ENCODE data around the gene UGT1A6.

The UGT1A6 gene

GRCh38 chr2:233764264-233764663, 71.6 kb downstream of the UGT1A6 start:
- no peak for DNase-seq (ENCODE audit: low read depth in 3 of 3, low spot score in 1 of 3)

GRCh38 chr2:233764761-233765160, 72.1 kb downstream of the UGT1A6 start:
- no peak for DNase-seq (ENCODE audit: low read depth in 3 of 3, low spot score in 1 of 3)

- no peak for DNase-seq (ENCODE audit: low read depth in 3 of 3, low spot score in 1 of 3)
These were observed 73.7 kb downstream of the UGT1A6 start for GRCh38 chr2:233766416-233766815.

- DNase-seq (ENCODE audit: low read depth in 3 of 3, low spot score in 1 of 3): no peak
These were observed 75.4 kb downstream of the UGT1A6 start for GRCh38 chr2:233768076-233768475.

GRCh38 chr2:233769260-233769659, 76.6 kb downstream of the UGT1A6 start:
- no peak for DNase-seq (ENCODE audit: low read depth in 3 of 3, low spot score in 1 of 3)

GRCh38 chr2:233772153-233772552, 79.5 kb downstream of the UGT1A6 start:
- DNase-seq (ENCODE audit: low read depth in 3 of 3, low spot score in 1 of 3): no peak

- DNase-seq (ENCODE audit: low read depth in 3 of 3, low spot score in 1 of 3): no peak
These were observed 79.9 kb downstream of the UGT1A6 start for GRCh38 chr2:233772583-233772982.

- no peak for DNase-seq (ENCODE audit: low read depth in 3 of 3, low spot score in 1 of 3)
These were observed 81.2 kb downstream of the UGT1A6 start for GRCh38 chr2:233773854-233774253.

- DNase-seq (ENCODE audit: low read depth in 3 of 3, low spot score in 1 of 3): no peak
These were observed 82.7 kb downstream of the UGT1A6 start for GRCh38 chr2:233775414-233775813.

- no peak for DNase-seq (ENCODE audit: low read depth in 3 of 3, low spot score in 1 of 3)
These were observed 85.3 kb downstream of the UGT1A6 start, which contains the start of gene MROH2A for GRCh38 chr2:233778030-233778429. TSS of gene MROH2A (plus strand) at chr2:233778330. CDS start at chr2:233779359, 1,029 bp downstream.

- DNase-seq (ENCODE audit: low read depth in 3 of 3, low spot score in 1 of 3): no peak
These were observed 87.0 kb downstream of the UGT1A6 start for GRCh38 chr2:233779722-233780121.

GRCh38 chr2:233780771-233781170, 88.1 kb downstream of the UGT1A6 start:
- DNase-seq (ENCODE audit: low read depth in 3 of 3, low spot score in 1 of 3): no peak

- DNase-seq (ENCODE audit: low read depth in 3 of 3, low spot score in 1 of 3): no peak
These were observed 96.9 kb downstream of the UGT1A6 start for GRCh38 chr2:233789554-233789953.

GRCh38 chr2:233791151-233791882, 98.6 kb downstream of the UGT1A6 start:
- DNase-seq (ENCODE audit: low read depth in 3 of 3, low spot score in 1 of 3): no peak

GRCh38 chr2:233791883-233792329, 99.2 kb downstream of the UGT1A6 start:
- DNase-seq (ENCODE audit: low read depth in 3 of 3, low spot score in 1 of 3): no peak

GRCh38 chr2:233792720-233793119, 100.0 kb downstream of the UGT1A6 start:
- no peak for DNase-seq (ENCODE audit: low read depth in 3 of 3, low spot score in 1 of 3)

- no peak for DNase-seq (ENCODE audit: low read depth in 3 of 3, low spot score in 1 of 3)
These were observed 100.9 kb downstream of the UGT1A6 start for GRCh38 chr2:233793465-233794127.

- DNase-seq (ENCODE audit: low read depth in 3 of 3, low spot score in 1 of 3): no peak
These were observed 101.5 kb downstream of the UGT1A6 start for GRCh38 chr2:233794128-233794658.

- no peak for DNase-seq (ENCODE audit: low read depth in 3 of 3, low spot score in 1 of 3)
These were observed 103.1 kb downstream of the UGT1A6 start for GRCh38 chr2:233795735-233796171.

- no peak for DNase-seq (ENCODE audit: low read depth in 3 of 3, low spot score in 1 of 3)
These were observed 103.6 kb downstream of the UGT1A6 start for GRCh38 chr2:233796254-233796653.

- no peak for DNase-seq (ENCODE audit: low read depth in 3 of 3, low spot score in 1 of 3)
These were observed 105.8 kb downstream of the UGT1A6 start for GRCh38 chr2:233798335-233799086.

Measured in stimulated activated CD4-positive, alpha-beta T cell treated with anti-CD3 and anti-CD28 coated beads, TNF-alpha, amount 100 ng/mL, for 1 hour (primary cell).